Measurements from ENCODE around the gene CAND2.

DNA sequence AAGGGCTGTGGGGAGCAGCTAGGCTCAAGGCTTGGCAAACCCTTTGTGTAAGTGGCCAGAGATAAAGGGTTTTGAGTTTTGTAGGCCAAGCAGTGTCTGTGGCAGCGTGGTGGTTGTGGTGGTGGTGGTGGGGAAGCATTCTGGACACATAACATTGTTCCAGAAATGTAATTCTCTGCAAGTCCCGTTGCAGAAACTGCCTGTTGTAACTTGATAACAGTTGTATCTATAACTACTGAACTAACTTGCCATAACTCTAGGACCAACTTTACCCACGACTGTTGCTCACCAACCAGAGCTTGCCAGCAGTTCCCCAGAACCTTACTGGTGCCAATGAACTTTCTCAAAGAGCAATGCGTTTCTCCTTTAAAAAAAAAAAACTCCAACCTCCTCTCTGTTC, 19.3 kb upstream of the CAND2 start:
- TF ChIP-seq REST (IDR thresholded peaks at IDR 0.05; ENCODE audit: low read depth) (no peak), CEBPB (IDR thresholded peaks at IDR 0.05) (no peak), EP300 (IDR thresholded peaks at IDR 0.05; ENCODE audit: borderline replicate concordance) (no peak), MAX (IDR thresholded peaks at IDR 0.05) (no peak), TAF1 (IDR thresholded peaks at IDR 0.05; ENCODE audit: low read depth) (no peak), RAD21 (IDR thresholded peaks at IDR 0.05; ENCODE audit: low read depth) (no peak), YY1 (IDR thresholded peaks at IDR 0.05; ENCODE audit: low read depth) (no peak), TEAD4 (IDR thresholded peaks at IDR 0.05) (no peak), FOXM1 (IDR thresholded peaks at IDR 0.05; ENCODE audit: borderline replicate concordance, low read depth) (no peak)
